Measurements from ENCODE around the gene CARM1.

DNA sequence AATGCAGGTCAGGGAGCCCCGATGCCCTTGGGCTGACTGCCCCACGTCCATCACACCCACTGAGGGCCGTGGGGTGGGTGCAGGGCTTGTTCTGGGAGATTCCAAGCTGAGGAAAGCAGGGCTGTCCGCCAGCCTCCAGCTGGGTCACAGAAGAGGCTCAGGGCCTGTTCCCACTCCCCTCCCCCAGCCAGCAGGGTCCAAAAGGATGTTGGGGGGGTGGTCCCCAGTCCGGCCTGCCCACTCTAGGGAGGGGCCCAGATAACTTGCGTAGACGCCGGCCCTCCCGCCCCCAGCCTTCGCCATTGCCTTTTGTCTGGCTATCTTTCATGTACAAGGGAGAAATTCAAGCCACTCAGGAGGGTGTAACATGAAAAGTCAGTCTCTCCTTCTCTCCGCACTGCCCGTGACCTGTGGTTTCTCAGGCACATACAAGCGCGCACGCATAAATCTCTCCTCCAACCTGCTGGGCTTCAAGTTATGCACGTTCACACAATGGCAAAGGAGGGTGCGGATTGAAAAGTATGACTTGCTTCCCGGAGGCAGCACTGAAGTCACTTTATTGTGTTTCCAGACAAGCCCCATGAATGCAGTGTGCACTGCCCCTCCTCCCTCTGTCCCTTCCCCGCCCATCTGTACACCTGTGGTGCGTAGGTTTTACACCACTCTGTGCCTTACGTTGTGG, 20.2 kb downstream of the CARM1 start:
- TF ChIP-seq, protein P1, sequence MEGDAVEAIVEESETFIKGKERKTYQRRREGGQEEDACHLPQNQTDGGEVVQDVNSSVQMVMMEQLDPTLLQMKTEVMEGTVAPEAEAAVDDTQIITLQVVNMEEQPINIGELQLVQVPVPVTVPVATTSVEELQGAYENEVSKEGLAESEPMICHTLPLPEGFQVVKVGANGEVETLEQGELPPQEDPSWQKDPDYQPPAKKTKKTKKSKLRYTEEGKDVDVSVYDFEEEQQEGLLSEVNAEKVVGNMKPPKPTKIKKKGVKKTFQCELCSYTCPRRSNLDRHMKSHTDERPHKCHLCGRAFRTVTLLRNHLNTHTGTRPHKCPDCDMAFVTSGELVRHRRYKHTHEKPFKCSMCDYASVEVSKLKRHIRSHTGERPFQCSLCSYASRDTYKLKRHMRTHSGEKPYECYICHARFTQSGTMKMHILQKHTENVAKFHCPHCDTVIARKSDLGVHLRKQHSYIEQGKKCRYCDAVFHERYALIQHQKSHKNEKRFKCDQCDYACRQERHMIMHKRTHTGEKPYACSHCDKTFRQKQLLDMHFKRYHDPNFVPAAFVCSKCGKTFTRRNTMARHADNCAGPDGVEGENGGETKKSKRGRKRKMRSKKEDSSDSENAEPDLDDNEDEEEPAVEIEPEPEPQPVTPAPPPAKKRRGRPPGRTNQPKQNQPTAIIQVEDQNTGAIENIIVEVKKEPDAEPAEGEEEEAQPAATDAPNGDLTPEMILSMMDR (conservative IDR thresholded peaks at IDR 0.05; ENCODE audit: low read depth, low read length), result no peak
- TF ChIP-seq EZH2 (IDR thresholded peaks at IDR 0.05; ENCODE audit: low read length, unreplicated experiment) (no peak), EZH2phosphoT487 (IDR thresholded peaks at IDR 0.05; ENCODE audit: borderline replicate concordance, low read length) (no peak)
